HG02973 (cell line): ENCODE results near the gene NYAP2.

Source experiments
- ATAC-seq: cut with Tn5 transposase; IDR thresholded peaks from one replicate; pipeline ENCODE4 v1.9.1; 2021; ENCODE audit warnings: moderate library complexity; ENCODE audit not compliant: unreplicated experiment

The NYAP2 gene

DNA sequence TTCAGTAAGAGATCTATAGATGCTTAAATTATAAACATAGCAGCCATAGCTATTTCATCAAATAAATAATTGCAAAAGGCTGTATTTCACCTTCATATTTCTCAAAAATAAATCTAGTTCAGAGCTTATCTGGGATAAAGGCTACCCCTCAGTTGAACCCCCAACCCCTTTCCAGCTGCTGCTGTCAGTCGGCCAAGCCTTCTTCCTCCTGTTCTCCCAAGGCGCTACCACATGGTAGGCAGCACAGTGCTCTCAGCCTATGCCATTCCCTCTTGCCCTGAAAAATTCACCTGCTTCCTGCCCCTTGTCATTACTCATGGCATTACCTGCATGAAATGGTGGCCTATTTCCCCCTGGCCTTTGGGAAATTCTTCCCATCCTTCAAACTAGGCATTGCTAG, 136.5 kb downstream of the NYAP2 start:
- ATAC-seq = no peak

DNA sequence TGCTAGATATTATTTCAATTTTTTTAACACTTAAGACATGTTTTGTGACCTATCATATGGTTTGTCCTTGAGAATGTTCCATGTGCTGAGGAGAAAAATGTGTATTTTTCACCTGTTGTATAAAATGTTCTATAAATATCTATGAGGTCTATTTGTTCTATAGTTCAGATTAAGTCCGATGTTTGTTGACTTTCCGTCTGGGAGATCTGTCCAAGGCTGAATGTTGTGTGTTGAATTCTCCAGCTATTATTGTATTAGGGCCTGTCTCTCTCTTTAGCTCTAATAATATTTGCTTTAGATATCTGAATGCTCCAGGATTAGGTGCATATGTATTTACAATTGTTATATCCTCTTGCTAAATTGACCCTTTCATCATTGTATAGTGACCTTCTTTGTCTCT, 144.1 kb downstream of the NYAP2 start:
- ATAC-seq = no peak

DNA sequence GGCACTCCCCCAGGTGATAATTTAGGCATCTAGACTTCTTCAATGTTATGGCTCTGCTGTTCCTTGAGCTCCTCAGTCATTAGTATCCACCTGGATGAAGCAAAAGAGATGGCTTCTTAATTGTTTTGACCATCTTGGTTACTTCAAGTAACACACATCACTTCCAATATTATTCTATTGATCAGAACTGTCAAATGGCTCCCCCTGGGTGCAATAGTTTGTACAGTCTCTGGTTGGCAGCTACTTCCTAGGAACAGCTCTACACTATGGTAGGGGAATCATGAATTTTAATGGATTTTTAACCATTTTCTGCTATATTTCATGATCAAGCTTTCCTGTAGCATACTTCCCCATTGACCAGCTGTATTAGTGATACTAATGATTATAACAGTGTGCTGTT, 157.0 kb downstream of the NYAP2 start:
- ATAC-seq = no peak

DNA sequence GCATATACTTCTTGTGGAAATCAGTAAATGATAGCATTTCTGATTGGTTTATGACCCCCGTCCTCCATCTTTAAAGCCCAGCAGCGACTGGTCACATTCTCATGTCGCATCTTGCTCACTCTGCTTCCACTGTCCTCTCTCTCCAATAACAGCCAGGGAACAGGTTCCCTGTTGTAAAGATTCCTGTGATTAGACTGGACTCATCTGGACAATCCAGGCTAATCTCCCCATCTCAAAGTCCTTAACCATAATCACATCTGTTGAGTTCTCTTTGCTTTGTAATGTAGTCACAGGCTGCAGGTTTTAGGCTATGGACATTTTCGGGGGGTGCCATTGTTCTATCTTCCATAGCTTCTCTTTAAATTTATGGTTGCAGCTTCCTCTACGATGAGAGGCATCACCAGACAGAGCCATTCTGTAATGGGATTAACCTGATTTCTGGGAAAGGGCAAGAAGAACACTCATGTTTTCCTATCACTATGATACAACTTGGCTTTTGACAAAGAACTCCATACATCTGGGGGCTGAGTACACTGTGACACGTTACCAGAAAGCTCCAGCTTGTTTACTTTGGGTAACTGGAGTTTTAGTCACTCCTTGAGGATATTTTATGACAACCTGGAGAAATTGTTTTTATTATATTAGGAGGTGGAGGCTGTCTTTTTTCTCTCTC, 159.0 kb downstream of the NYAP2 start:
- ATAC-seq = no peak

DNA sequence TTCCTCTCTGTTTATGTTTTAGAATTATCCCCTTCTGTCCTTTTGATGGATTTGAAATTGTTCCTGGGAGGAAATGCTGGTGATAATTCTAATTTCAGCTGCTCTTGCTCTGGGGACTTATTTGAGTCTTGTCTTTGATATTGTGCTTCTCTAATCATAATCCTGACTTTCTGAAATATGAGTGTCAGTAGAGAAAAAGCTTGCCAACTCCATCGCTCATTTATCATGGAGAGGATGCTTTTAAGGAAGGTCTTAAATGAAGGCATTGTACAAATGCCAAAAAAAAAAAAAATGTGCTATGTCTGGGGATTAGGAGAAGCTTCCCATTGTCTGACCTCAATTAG, 159.5 kb downstream of the NYAP2 start:
- no peak for ATAC-seq

DNA sequence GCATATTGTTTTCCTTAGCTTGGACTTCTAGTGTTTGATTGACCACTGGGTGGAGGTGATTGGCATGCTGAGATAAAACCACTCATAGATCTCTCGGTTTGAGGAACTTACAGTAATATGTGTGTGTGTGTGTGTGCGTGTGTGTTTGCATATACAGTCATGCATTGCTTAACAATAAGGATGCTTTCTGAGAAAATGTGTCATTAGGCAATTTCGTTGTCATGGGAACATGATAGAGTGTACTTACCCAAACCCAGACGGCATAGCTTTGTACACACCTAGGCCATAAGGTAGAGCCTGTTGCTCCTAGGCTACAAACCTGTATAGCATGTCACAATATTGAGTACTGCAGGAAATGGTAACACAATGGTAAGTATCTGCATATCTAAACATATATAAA, 167.3 kb downstream of the NYAP2 start:
- ATAC-seq = no peak

DNA sequence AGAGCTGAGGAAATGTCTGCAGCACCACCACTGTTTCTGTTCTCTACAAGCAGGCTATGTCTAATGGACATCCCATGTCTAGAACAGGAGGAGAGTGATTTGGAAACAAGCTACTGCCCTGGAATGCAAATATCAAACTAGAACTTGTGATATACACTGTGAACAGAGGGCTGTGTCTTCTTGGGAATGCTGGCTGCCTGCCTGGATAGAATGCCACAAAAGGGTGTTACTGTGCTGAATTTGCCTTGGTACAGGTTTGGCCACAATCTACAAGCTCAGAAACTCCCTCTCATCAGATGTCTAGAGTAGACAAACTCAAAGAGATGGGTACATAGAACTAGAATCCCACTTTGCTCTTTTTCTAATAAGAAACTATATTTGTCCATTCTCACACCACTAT, 170.5 kb downstream of the NYAP2 start:
- no peak for ATAC-seq

DNA sequence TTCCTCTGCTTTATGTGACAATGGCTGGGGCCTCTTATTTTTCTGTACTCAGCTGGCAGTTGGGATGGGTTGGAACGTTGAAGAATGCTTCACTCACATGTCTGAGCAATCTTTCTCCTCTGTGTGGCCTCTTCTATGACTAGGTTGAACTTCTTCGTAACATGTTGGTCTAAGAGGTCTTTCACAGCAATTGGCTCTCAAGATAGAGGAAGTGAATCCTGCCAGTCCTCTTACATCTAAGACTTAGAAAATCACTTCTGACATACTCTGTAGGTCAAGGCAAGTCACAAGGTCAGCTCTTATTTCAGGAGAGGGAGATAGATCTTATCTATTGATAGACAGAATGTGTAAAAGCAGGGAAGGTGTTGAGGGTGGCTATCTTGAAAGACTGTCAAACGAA, 174.1 kb downstream of the NYAP2 start:
- no peak for ATAC-seq

DNA sequence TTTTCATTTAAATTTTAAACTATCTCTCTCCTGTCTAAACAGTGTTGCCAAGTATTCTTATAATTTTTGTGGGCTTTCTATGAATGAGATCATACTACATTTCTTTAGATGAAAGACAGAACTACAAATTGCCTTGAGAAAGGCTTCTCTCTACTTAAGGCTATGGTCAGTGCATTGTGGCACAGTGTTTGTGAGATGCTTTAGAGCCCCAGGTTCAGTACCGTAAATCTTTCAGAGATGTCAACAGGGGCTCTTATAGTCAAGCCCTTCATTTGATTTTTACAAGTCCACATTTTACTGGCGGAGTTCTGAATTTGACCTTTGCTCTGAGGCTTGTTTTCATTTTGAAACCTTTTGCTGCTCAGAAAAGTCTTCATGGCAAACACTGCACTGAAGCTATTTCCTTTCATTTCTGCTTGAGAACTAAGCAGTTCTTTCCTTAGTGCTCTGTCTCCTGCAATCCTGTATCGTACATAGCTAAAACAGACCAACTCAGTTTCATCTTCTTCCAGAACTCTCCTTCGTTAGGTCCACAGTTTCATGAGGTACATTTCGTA, 175.2 kb downstream of the NYAP2 start:
- ATAC-seq = no peak

DNA sequence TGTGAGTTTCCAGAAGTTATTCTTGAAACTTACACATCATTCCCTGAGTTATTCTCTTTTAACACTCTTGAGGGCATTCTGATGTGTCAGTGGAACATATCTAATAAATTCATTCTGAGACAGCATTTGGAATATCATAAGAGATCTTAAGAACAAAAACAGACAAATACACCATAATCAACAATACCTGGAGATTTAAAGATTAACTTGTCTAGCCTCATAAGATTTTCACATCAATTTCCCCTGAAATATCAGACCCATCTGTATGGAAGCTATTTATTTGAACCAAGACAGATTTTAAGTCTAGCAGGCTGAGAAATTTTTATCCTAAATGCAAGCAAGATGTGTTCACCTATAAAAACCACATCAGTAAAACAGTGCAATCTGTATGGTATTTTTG, 181.6 kb downstream of the NYAP2 start:
- ATAC-seq = no peak

DNA sequence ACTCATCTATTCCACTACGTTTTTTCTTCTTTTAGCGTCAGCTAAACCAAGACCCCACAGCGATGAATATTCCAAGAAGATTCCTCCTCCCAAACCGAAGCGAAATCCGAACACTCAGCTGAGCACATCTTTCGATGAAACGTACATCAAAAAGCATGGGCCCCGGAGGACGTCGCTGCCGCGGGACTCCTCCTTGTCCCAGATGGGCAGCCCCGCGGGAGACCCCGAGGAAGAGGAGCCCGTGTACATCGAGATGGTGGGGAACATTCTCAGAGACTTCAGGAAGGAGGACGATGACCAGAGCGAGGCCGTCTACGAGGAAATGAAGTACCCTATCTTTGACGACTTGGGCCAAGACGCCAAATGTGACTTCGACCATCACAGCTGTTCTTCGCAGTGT, 182.4 kb downstream of the NYAP2 start:
- no peak for ATAC-seq

DNA sequence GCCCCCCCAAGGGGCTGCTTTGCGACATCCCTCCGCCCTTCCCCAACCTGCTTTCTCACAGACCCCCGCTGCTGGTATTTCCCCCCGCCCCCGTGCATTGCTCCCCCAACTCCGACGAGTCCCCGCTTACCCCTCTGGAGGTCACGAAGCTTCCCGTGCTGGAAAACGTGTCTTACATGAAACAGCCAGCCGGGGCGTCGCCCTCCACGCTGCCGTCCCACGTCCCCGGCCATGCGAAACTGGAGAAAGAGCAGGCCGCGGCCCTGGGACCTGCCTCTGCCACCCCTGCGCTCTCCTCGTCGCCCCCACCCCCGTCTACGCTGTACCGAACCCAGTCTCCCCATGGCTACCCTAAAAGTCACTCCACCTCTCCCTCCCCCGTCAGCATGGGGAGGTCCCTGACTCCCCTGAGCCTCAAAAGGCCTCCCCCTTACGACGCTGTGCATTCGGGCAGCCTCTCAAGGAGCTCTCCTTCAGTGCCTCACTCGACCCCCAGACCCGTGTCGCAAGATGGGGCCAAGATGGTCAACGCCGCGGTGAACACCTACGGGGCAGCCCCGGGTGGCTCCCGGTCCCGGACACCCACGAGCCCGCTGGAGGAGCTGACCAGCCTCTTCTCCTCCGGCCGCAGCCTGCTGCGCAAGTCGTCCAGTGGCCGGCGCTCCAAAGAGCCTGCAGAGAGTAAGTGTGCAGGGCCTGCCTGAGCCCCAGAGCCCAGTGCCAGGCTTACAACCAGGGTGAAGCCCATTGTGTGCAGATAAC, 183.0 kb downstream of the NYAP2 start:
- no peak for ATAC-seq

DNA sequence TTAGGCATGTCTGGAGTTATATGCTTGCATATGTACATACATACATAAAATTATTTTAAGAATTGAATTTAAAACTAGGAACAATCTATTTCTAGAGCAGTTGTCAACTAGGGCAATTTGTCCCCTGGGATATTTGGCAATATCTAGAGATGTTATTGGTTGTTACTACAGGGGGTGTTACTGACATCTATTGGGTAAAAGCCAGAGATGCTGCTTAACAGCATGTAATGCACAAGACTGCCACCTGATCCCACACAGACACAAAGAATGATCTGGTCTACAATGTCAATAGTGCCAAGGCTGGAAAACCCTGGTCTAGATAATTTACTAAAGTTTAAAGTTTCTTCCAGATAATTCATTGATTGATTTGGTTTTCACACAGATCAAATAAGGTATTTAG, 185.3 kb downstream of the NYAP2 start:
- no peak for ATAC-seq

DNA sequence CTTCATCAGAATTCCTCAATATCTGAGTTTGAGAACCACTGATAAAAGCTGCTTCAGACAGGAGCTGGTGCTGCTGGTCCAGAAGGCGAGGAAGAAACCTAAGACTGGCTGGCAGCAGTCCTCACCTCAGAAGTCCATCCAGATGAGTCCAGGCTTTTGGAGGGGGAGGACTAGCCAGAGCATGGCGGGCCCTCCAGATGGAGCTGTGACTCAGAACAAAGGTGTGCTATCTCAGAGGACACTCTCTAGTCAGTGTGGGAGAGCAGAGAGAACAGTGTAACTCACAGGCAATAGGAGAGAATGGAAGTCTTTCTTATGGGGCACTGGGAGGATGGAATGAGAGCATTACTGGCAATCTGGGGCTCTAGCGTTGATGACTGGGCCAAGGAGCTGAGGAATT, 191.4 kb downstream of the NYAP2 start:
- no peak for ATAC-seq

DNA sequence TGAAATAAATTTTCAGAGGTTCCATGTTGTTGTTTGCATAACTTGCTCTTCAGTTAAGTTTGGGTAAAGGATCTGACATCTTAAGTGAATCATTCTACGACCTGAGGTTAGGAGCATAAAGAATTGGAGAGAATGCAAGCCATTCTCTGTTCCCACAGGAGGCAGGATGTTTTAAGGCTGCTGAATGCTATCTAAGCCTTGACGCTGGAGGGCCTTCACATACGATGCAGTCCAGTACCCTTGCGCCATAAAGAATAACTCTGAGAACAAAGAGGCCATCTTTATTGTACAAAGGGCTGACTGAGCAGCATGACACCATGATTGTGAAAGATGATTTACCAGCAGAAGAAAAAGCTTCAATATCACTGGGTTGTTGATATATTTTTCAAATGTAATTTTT, 198.4 kb downstream of the NYAP2 start:
- no peak for ATAC-seq

DNA sequence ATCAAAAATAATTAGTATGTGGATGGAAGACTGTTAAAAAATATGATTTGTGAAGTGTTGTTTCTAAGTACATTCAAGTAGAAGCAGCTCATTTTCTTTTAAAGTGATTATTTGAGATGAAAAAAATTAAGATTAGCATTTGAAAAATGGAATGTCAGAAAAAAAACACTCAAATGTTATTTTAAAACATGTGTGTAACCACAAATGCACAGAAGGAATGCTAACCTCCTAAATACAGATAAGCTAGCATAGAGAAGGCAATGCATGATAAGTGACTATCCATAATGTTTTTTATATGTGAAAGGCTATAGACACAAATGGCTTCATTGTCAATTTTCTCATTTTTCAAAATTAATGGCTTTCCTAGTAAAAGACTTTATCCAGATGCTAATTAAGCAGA, 198.9 kb downstream of the NYAP2 start:
- ATAC-seq = no peak

DNA sequence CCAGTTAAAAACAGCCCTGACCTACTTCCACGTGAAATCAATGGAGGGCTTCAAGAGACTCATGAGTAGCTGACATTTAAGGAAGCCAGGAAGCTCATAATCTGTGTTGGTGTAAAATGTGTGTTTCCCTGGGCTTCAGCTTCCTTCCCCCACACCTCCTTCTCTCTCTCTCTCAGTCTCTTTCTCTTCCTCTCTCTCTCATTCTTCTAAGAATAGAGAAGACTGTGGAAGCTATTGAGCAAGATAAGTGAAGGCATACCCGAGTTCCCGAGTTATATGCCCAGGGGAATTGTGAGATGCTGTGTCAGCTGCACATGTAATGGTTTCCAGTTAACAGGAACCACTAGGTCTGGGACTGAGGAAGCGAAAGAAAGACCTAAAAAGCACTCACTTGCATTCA, 199.4 kb downstream of the NYAP2 start:
- no peak for ATAC-seq

DNA sequence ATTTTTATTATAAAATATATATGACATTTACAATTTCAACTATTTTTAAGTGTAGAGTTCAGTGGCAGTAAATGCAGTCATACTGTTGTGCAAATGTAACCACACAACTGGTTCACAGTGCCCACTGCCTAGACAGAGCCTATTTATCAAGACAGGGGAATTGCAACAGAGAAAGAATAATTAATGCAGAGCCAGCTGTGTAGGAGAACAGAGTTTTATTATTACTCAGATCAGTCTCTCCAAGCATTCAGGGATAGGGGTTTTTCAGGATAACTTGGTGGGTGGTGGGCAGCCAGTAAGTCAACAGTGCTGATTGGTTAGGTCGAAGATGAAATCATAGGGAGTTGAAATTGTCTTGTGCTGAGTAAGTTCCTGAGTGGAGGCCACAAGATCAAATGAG, 200.3 kb downstream of the NYAP2 start:
- ATAC-seq = no peak

DNA sequence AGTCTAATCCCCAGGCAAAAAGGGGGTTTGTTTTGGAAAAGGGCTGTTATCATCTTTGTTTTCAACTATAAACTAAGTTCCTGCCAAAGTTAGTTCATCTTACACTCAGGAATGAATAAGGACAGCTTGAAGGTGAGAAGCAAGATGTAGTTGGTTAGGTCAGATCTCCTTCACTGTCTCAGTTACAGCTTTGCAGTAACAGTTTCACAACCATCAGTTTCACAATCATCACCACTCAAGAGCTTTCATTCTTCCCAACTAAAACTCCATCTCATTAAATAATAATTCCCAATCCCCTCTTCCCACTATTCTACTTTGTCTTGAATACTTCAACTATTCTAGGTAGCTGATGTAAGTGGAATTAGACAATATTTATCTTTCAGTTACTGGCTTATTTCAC, 200.9 kb downstream of the NYAP2 start:
- no peak for ATAC-seq

DNA sequence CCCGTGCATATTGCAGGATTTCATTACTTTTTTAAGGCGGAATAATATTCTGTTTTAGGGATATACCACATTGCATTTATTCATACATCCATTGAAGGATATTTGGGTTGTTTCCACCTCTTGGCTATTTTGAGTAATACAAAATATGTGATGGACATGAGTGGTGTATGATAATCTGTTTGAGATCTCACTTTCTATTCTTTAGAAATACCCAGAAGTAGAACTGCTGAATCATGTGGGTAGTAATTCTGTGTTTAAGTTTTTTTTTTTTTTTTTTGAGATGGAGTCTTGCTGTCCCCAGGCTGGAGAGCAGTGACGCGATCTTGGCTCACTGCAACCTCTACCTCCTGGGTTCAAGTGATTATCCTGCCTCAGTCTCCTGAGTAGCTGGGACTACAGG, 201.4 kb downstream of the NYAP2 start:
- peak; percentile 59 for ATAC-seq

DNA sequence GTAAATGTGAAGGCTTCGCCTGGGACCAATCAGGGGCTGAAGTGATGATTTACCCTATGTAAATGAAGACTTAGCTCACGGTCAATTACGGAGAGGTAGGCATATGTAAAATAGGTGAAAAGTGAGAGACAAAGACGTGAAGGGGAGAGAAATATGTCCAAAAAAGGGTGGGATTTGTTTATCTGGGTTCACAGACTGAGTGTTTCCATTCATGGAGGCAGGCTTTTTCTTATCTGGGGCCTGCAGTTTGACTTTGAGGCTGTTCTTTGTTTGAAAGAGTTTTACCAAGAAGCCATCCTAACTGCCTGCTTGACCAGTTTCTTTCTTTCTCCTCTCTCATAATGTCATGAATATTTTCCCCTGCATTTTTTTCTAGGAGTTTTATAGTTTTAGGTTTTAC, 202.7 kb downstream of the NYAP2 start:
- no peak for ATAC-seq

DNA sequence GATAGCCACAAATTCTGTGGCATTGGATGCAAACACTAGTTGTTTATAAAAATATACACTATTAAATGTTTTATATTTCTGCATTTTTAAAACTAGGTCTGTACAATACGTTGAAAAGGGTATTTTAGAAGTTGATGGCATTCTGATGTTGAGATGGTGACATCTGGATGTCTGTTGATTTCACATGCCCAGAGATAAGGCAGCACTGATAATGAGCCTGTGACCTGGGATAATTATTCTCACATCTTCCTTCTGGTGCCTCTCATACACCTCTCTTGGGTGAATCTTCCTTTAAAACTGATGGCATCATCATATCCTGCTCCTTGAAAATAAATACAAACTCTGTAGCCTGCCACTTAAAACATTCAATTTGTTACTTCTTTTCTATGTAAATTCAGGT, 208.6 kb downstream of the NYAP2 start:
- no peak for ATAC-seq

DNA sequence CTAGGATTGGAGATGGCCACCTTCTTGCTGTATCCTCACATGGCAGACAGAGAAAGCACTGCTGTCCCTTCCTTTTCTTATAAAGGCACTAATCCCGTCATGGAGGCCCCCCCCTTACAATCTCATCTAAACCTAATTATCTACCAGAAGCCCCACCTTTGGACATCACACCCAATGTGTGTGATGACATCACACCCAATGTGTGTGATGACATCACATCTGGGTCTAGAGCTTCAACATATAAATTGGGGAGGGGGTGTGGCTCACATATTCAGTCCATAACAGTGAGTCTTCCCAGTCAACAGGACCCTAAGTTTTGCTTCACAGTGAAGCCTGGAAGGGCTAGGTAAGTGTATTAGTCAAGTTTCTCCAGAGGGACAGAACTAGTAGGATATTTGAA, 213.1 kb downstream of the NYAP2 start:
- no peak for ATAC-seq
